PC-3 (cell line): Measurements from ENCODE around the gene ARHGAP26. TPM values are rescaled to one million over a fixed set of nuclear protein-coding genes. Genes with fewer than 3 reads are reported as not detected.

Experiments used
- ATAC-seq: fragments of 200-7000 bp; cut with Tn5 transposase; 2 replicates; pipeline ENCODE4 v1.9.1; 2020; ENCODE audit warnings: mild to moderate bottlenecking, moderate library complexity
- BruUV-seq: library from RNA; stranded (reverse); fragments of 400-500 nt; replicated peaks from 2 replicates; lab custom pipeline; 2021; lab: Mats Ljungman, UMichigan
- CTCF ChIA-PET: fragments of 300-600 bp; sonication (Branson Sonifier 250); formaldehyde crosslinking; loops from one replicate; lab custom pipeline; 2022; ENCODE audit warnings: antibody characterized with exemption; lab: Charles Lee
- POLR2A ChIA-PET: fragments of 300-600 bp; sonication (Branson Sonifier 250); formaldehyde crosslinking; loops from one replicate; lab custom pipeline; 2022; ENCODE audit warnings: antibody characterized with exemption; ENCODE audit not compliant: unreplicated experiment; lab: Charles Lee
- DNase-seq: peaks from one replicate; pipeline ENCODE4 v3.0.0-alpha.2; 2015
- H2AFZ ChIP-seq: fragments of 300-600 bp; sonication (generic); 2 replicates; pipeline ENCODE4 v1.6.0; 2016; ENCODE audit warnings: antibody characterized with exemption, low read length
- H3F3A ChIP-seq: fragments of 300-600 bp; sonication (generic); one replicate; pipeline ENCODE4 v1.6.0; 2017; ENCODE audit warnings: antibody characterized with exemption, low read length, control low read depth, mild to moderate bottlenecking; ENCODE audit not compliant: unreplicated experiment
- H3K27ac ChIP-seq: fragments of 300-600 bp; sonication (generic); 2 replicates; pipeline ENCODE4 v1.5.1; 2016; ENCODE audit warnings: mild to moderate bottlenecking, low read length
- H3K27me3 ChIP-seq: fragments of 300-600 bp; sonication (generic); 2 replicates; pipeline ENCODE4 v1.6.1; 2016; ENCODE audit warnings: low read length, mixed read lengths
- H3K36me3 ChIP-seq: fragments of 300-600 bp; sonication (generic); 2 replicates; pipeline ENCODE4 v1.6.1; 2016; ENCODE audit warnings: low read depth, mixed run types, low read length, mixed read lengths
- H3K4me1 ChIP-seq: fragments of 300-600 bp; sonication (generic); 2 replicates; pipeline ENCODE4 v1.5.1; 2016; ENCODE audit warnings: low read length; ENCODE audit not compliant: insufficient read depth
- H3K4me2 ChIP-seq: fragments of 300-600 bp; sonication (generic); 2 replicates; pipeline ENCODE4 v1.6.0; 2016; ENCODE audit warnings: low read length
- H3K4me3 ChIP-seq: fragments of 300-600 bp; sonication (generic); 2 replicates; pipeline ENCODE4 v1.5.1; 2016; ENCODE audit warnings: mild to moderate bottlenecking, low read length, mixed read lengths
- H3K79me2 ChIP-seq: fragments of 300-600 bp; sonication (generic); 2 replicates; pipeline ENCODE4 v1.6.1; 2017; ENCODE audit warnings: low read length, mixed read lengths
- H3K9ac ChIP-seq: fragments of 300-600 bp; sonication (generic); 2 replicates; pipeline ENCODE4 v1.6.0; 2016; ENCODE audit warnings: mild to moderate bottlenecking, low read length
- H3K9me2 ChIP-seq: fragments of 300-600 bp; sonication (generic); replicated peaks from 2 replicates; pipeline ENCODE4 v1.6.1; 2016; ENCODE audit warnings: mixed run types, low read length, mixed read lengths
- H3K9me3 ChIP-seq: fragments of 300-600 bp; sonication (generic); 2 replicates; pipeline ENCODE4 v1.6.1; 2016; ENCODE audit warnings: low read length, mixed read lengths
- H4K20me1 ChIP-seq: fragments of 300-600 bp; sonication (generic); 2 replicates; pipeline ENCODE4 v1.6.1; 2016; ENCODE audit warnings: low read length, mixed read lengths
- EZH2 ChIP-seq: fragments of 300-600 bp; sonication (generic); IDR thresholded peaks from one replicate; pipeline ENCODE4 v1.6.1; 2017; ENCODE audit warnings: antibody characterized with exemption, mild to moderate bottlenecking, low read length; ENCODE audit not compliant: unreplicated experiment
- EZH2phosphoT487 ChIP-seq: fragments of 300-600 bp; sonication (generic); IDR thresholded peaks from 2 replicates; pipeline ENCODE4 v1.6.1; 2018; ENCODE audit warnings: mild to moderate bottlenecking, antibody characterized with exemption, low read length, borderline replicate concordance
- intact Hi-C: fragments of 100-400 bp; cut with micrococcal nuclease; formaldehyde crosslinking; loops from 2 replicates; pipeline ENCODE4 v1.9.0; 2023
- total RNA-seq: library from RNA; depleted of rRNA; stranded (reverse); fragments of >200 nt; gene quantifications from 2 replicates; pipeline ENCODE4 v1.2.3, GENCODE V29; 2014
- TF ChIP-seq, protein P1 (sequence below): fragments of 300-600 bp; sonication (generic); conservative IDR thresholded peaks from 2 replicates; pipeline ENCODE4 v1.5.1; 2017; ENCODE audit warnings: antibody characterized with exemption, low read depth, mild to moderate bottlenecking, low read length

Gene ARHGAP26
- total RNA-seq, 1 experiment from 2014 or later, result 11.7 TPM

DNA sequence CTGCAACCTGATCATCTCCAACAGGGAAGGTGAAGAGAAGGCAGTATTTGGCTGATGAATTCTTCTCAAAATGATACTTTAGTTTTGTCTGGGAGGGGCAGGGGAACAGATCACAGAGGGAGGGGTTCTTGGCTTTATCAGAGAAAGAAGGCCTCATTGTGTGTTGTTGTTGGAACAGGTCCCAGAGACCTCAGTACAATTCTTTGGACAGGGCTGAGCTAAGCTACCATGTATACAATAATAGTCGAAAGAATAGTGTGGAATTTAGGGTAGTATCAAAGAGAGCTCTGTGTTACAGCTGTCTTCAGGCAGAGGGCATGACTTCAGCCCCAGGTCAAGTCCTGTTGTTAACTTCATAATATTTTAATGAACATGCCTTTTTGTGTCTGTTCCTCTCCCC lies 39.9 kb downstream of the ARHGAP26 start:
- Histone ChIP-seq H3K4me2 (no peak overlapping the region), H3K4me1 (peaks cover 7% of the 10 kb centered on the region; the same call in 1 of the 2 replicates), H3K4me3 (no peak overlapping the region), H3K9ac (no peak overlapping the region), H3K9me2 (no peaks in the 10 kb centered on the region), H3K27ac (no peak overlapping the region), H3K27me3 (no peaks in the 10 kb centered on the region), H3K79me2 (peaks cover 4% of the 10 kb centered on the region; the same call in 1 of the 2 replicates), H3K9me3 (no peaks in the 10 kb centered on the region), H4K20me1 (no peaks in the 10 kb centered on the region), H3F3A (no peaks in the 10 kb centered on the region), H2AFZ (no peak overlapping the region), H3K36me3 (no peaks in the 10 kb centered on the region)
- DNase-seq, result no peak
- no peak for TF ChIP-seq EZH2
- TF ChIP-seq, protein P1, sequence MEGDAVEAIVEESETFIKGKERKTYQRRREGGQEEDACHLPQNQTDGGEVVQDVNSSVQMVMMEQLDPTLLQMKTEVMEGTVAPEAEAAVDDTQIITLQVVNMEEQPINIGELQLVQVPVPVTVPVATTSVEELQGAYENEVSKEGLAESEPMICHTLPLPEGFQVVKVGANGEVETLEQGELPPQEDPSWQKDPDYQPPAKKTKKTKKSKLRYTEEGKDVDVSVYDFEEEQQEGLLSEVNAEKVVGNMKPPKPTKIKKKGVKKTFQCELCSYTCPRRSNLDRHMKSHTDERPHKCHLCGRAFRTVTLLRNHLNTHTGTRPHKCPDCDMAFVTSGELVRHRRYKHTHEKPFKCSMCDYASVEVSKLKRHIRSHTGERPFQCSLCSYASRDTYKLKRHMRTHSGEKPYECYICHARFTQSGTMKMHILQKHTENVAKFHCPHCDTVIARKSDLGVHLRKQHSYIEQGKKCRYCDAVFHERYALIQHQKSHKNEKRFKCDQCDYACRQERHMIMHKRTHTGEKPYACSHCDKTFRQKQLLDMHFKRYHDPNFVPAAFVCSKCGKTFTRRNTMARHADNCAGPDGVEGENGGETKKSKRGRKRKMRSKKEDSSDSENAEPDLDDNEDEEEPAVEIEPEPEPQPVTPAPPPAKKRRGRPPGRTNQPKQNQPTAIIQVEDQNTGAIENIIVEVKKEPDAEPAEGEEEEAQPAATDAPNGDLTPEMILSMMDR, result no peak
- TF ChIP-seq EZH2phosphoT487, result no peak
- ATAC-seq, result no peak
- BruUV-seq, result no TSS peak
- ChIA-PET CTCF (no interaction called here), POLR2A (interaction anchor here (0.7 kb wide), 1 partner anchor 82 kb away, joined by 3 read pairs; no protein-coding TSS in a partner anchor)
- intact Hi-C loops, result no loop called here

DNA sequence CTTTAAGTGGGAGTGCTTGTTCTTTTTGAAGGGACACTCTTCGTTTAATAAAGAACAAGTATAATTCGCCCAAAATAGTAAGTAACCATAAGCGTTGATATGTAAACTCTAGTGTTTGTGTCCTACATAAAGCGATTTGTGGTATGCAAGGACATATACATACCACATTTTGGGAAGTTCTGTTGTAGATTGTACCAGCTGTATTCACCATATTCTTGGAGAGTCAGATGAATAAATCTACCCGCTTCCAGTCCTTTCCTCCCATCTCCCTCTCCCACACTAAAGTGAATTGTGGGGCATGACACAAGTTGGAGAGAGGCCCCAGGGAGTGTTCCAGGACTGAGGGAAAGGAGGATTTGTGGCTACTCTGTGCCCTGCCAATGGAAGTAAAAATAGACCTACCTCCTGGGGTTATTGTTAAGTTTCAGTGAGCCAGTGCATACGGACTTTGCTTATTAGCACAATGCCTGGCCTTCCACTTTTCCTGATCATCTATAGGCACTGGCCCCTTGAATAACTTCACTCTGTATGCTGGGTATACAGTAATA lies 40.6 kb downstream of the ARHGAP26 start:
- TF ChIP-seq EZH2phosphoT487, result no peak
- no peak for TF ChIP-seq EZH2
- TF ChIP-seq, protein P1, result no peak
- Histone ChIP-seq H3K27ac (no peak overlapping the region), H3K4me1 (peaks cover 7% of the 10 kb centered on the region; the same call in 1 of the 2 replicates), H3K4me2 (no peak overlapping the region), H3K4me3 (no peak overlapping the region), H4K20me1 (no peaks in the 10 kb centered on the region), H3K27me3 (no peaks in the 10 kb centered on the region), H3K79me2 (peaks cover 4% of the 10 kb centered on the region), H3F3A (no peaks in the 10 kb centered on the region), H2AFZ (no peak overlapping the region), H3K36me3 (no peaks in the 10 kb centered on the region), H3K9me3 (no peaks in the 10 kb centered on the region), H3K9me2 (no peaks in the 10 kb centered on the region), H3K9ac (no peak overlapping the region)
- intact Hi-C loops, result no loop called here
- BruUV-seq, result no TSS peak
- DNase-seq, result no peak
- POLR2A ChIA-PET, result no interaction called here
- ATAC-seq, result no peak
- CTCF ChIA-PET, result no interaction called here

DNA sequence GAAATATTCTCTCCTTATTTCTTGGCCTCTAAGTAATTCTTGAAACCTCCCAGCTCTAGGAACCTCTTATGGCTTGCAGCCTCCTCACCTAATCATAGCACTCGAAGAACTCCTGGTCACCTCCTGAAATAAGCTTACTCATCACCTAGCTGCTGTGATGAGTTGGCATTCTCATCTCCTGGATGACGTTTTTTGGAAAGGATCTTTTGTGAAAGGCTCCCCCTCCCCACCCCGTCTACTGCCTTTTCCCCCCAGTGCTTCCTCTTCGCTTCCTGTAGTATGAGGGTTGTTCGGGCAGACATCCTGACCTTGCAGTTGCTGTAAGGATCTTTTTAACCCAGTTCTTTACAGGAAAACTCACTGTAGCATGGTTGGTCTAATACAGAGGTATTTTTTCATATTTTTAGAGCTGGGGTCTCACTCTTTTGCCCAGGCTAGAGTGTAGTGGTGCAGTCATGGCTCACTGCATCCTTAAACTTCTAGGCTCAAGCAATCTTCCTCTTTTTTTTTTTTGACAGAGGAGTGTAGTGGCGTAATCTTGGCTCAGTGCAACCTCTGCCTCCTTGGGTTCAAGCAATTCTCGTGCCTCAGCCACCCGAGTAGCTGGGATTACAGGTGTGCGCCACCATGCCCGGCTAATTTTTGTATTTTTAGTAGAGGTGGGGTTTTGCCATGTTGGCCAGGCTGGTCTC lies 41.8 kb downstream of the ARHGAP26 start:
- intact Hi-C loops, result no loop called here
- Histone ChIP-seq H4K20me1 (no peaks in the 10 kb centered on the region), H3K4me2 (no peak overlapping the region), H3K4me3 (no peak overlapping the region), H3K4me1 (peaks cover 17% of the 10 kb centered on the region), H3K9ac (no peak overlapping the region), H3K36me3 (no peaks in the 10 kb centered on the region), H3F3A (no peaks in the 10 kb centered on the region), H3K9me2 (no peaks in the 10 kb centered on the region), H3K27me3 (no peaks in the 10 kb centered on the region), H3K79me2 (peaks cover 12% of the 10 kb centered on the region), H3K9me3 (no peaks in the 10 kb centered on the region), H3K27ac (no peak overlapping the region), H2AFZ (no peak overlapping the region)
- DNase-seq (peak; percentile 12), ATAC-seq (no peak)
- TF ChIP-seq, protein P1, result no peak
- TF ChIP-seq EZH2phosphoT487 (no peak), EZH2 (no peak)
- CTCF ChIA-PET, result no interaction called here
- POLR2A ChIA-PET, result no interaction called here
- BruUV-seq, result no TSS peak
